H1 (cell line): ENCODE results near the gene CKM. TPM values are rescaled to one million over a fixed set of nuclear protein-coding genes. Genes with fewer than 3 reads are reported as not detected.

ENCODE experiments used
- SIX5 ChIP-seq: IDR thresholded peaks from 2 replicates; pipeline ENCODE4 v1.6.1; 2011; ENCODE audit warnings: mild to moderate bottlenecking, low read depth, low read length
- polyA plus RNA-seq, 7 experiments: library from polyadenylated mRNA; depleted of rRNA in 3 of 7; stranded (reverse) in 5 of 7; unstranded in 2 of 7; fragments of >200 nt in 5 of 7; fragments of 200-250 nt in 2 of 7; gene quantifications; 1 replicate in 5 of 7; 2 replicates in 1 of 7; 4 replicates in 1 of 7; pipeline versions ENCODE4 v1.2.1 to v1.2.3, GENCODE V29; 2011 to 2013; ENCODE audit warnings: missing spikeins in 2 of 7, mixed read lengths in 2 of 7
- total RNA-seq: library from RNA; stranded (reverse); fragmentation: NEBNext Ultra II Directional; extraction: Animal tissue kit (Norgen Biotek cat#: 25700); gene quantifications from 2 replicates; pipeline ENCODE4 v1.2.1, GENCODE V29; 2021

The CKM gene
- total and polyA plus RNA-seq, 2 of the 8 experiments (the other 6 are each of a cell fraction or from before 2014, with no cell fraction given) = 0.08 TPM; not detected in 1

DNA sequence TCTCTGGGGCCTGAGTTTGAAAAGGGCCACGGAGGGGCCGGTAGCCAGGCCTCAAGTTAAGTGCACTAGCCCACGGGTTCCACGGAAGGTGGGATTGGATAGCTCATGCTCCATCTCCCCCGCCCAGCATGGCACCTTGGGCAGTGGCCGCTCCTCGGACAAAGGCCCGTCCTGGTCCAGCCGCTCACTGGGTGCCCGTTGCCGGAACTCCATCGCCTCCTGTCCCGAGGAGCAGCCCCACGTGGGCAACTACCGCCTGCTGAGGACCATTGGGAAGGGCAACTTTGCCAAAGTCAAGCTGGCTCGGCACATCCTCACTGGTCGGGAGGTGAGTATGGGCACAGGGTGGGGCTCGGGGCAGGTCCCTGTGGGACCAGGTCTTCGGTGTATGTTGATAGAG lies 63.8 kb downstream of the CKM start (continued):
- no peak for TF ChIP-seq SIX5
